ENCODE results near the gene TPSG1.

GRCh38 chr16:1273816-1274215 lies 48.7 kb upstream of the TPSG1 start:
- TF ChIP-seq, protein P1, sequence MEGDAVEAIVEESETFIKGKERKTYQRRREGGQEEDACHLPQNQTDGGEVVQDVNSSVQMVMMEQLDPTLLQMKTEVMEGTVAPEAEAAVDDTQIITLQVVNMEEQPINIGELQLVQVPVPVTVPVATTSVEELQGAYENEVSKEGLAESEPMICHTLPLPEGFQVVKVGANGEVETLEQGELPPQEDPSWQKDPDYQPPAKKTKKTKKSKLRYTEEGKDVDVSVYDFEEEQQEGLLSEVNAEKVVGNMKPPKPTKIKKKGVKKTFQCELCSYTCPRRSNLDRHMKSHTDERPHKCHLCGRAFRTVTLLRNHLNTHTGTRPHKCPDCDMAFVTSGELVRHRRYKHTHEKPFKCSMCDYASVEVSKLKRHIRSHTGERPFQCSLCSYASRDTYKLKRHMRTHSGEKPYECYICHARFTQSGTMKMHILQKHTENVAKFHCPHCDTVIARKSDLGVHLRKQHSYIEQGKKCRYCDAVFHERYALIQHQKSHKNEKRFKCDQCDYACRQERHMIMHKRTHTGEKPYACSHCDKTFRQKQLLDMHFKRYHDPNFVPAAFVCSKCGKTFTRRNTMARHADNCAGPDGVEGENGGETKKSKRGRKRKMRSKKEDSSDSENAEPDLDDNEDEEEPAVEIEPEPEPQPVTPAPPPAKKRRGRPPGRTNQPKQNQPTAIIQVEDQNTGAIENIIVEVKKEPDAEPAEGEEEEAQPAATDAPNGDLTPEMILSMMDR (IDR thresholded peaks at IDR 0.05), result no peak
- no peak for TF ChIP-seq POLR2A (IDR thresholded peaks at IDR 0.05)

Data from uterus (tissue), 2 donors.